Panc1 (cell line): ENCODE data around the gene PCCA. TPM values are rescaled to one million over a fixed set of nuclear protein-coding genes. Genes with fewer than 3 reads are reported as not detected.

Experiments used
- ATAC-seq: fragments of 200-7000 bp; cut with Tn5 transposase; 2 replicates; pipeline ENCODE4 v1.9.1; 2020; ENCODE audit warnings: mild to moderate bottlenecking, moderate library complexity
- BruUV-seq: library from RNA; stranded (reverse); fragments of 400-500 nt; replicated peaks from 2 replicates; lab custom pipeline; 2021; lab: Mats Ljungman, UMichigan
- CTCF ChIA-PET: fragments of 300-600 bp; sonication (Branson Sonifier 250); formaldehyde crosslinking; loops from one replicate; lab custom pipeline; 2022; ENCODE audit warnings: antibody characterized with exemption; lab: Charles Lee
- POLR2A ChIA-PET: fragments of 300-600 bp; sonication (Branson Sonifier 250); formaldehyde crosslinking; loops from one replicate; lab custom pipeline; 2022; ENCODE audit warnings: antibody characterized with exemption; lab: Charles Lee
- DNase-seq: peaks from one replicate; pipeline ENCODE4 v3.0.0-alpha.2; 2010; ENCODE audit warnings: low read depth, low spot score
- H3K27ac ChIP-seq: 2 replicates; pipeline ENCODE4 v1.5.1; 2011; ENCODE audit warnings: mild to moderate bottlenecking, low read length, inconsistent platforms
- H3K27me3 ChIP-seq: fragments of 200-500 bp; sonication (Bioruptor generic); 2 replicates; pipeline ENCODE4 v1.6.0; 2014; ENCODE audit warnings: low read length, inconsistent platforms; ENCODE audit not compliant: control insufficient read depth, insufficient read depth
- H3K36me3 ChIP-seq: fragments of 200-500 bp; sonication (Bioruptor generic); 2 replicates; pipeline ENCODE4 v1.5.1; 2014; ENCODE audit warnings: inconsistent platforms, mild to moderate bottlenecking, low read length, moderate library complexity; ENCODE audit not compliant: control insufficient read depth, insufficient read depth
- H3K4me1 ChIP-seq: 2 replicates; pipeline ENCODE4 v1.5.1; 2011; ENCODE audit warnings: inconsistent platforms, mild to moderate bottlenecking, low read length, moderate library complexity; ENCODE audit not compliant: control insufficient read depth, insufficient read depth
- H3K4me3 ChIP-seq, 2 experiments: 2 replicates each; pipeline ENCODE4 v1.5.1; 2011 to 2012; ENCODE audit warnings: low read depth in 2 of 2, low read length in 2 of 2, mild to moderate bottlenecking in 2 of 2, inconsistent platforms in 1 of 2, moderate library complexity in 1 of 2
- H3K9me3 ChIP-seq: fragments of 200-500 bp; sonication (Bioruptor generic); 2 replicates; pipeline ENCODE4 v1.5.1; 2014; ENCODE audit warnings: low read depth, mild to moderate bottlenecking, inconsistent platforms, low read length, moderate library complexity; ENCODE audit not compliant: control insufficient read depth, insufficient read depth
- CTCF ChIP-seq: fragments of 450-650 bp; IDR thresholded peaks from 2 replicates; pipeline ENCODE4 v1.5.1; 2017; ENCODE audit warnings: mild to moderate bottlenecking
- POLR2AphosphoS5 ChIP-seq: IDR thresholded peaks from 2 replicates; pipeline ENCODE4 v1.6.1; 2012; ENCODE audit warnings: mild to moderate bottlenecking, low read depth, low read length, moderate library complexity
- SIN3A ChIP-seq: IDR thresholded peaks from 2 replicates; pipeline ENCODE4 v1.6.1; 2012; ENCODE audit warnings: low read depth, mild to moderate bottlenecking, low read length, moderate library complexity, borderline replicate concordance; ENCODE audit not compliant: insufficient read depth
- TCF7L2 ChIP-seq: IDR thresholded peaks from 2 replicates; pipeline ENCODE4 v1.6.1; 2011; ENCODE audit warnings: mild to moderate bottlenecking, low read depth, low read length, inconsistent platforms
- in situ Hi-C: cut with HindIII; loops from 2 replicates; pipeline ENCODE4 v1.10.0; 2016; ENCODE audit warnings: low sequenced_read_pairs, low pct_unique_long_range_greater_than_20kb
- intact Hi-C: fragments of 100-400 bp; cut with micrococcal nuclease; formaldehyde crosslinking; loops from one replicate; pipeline ENCODE4 v1.10.0; 2022; ENCODE audit not compliant: unreplicated experiment
- total RNA-seq: library from RNA; stranded (reverse); gene quantifications from one replicate; pipeline ENCODE4 v1.2.1, GENCODE V29; 2021; ENCODE audit not compliant: unreplicated experiment
- TF ChIP-seq, protein P1 (sequence below), 2 experiments: IDR thresholded peaks; 2 replicates each; pipeline ENCODE4 v1.6.1; 2011 to 2012; ENCODE audit warnings: low read depth in 2 of 2, control low read depth in 1 of 2, low read length in 1 of 2, mild to moderate bottlenecking in 1 of 2, moderate library complexity in 1 of 2; ENCODE audit not compliant: insufficient read depth in 1 of 2

PCCA gene
- total RNA-seq, 1 experiment from 2014 or later, result 14.7 TPM

DNA sequence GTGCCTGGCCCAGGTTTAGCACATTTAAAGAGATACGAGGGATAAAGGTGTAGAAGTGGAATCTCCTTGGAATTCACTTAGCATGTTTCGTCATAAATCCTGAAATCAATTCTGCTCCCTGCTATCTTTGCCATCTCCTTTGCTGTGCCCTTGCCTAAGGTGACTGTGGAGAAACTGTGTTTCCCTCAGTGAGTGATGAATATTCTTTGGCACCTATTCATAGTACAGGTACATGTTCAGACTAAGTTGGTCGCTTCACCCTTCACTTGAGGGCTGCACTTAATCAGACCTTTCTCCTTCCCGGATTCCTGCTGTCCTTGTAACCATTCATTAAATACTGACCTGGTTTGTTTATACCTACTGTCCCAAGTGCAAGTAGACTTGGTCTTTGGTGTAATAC is 17.8 kb downstream of the PCCA start:
- in situ Hi-C loops, result no loop called here
- POLR2A ChIA-PET, result no interaction called here
- DNase-seq (no peak), ATAC-seq (no peak)
- Histone ChIP-seq H3K4me1 (0 out of 2 replicates have a peak, but pooled peaks cover 5% of the 10 kb centered on the region), H3K9me3 (no peaks in the 10 kb centered on the region), H3K27me3 (no peaks in the 10 kb centered on the region), H3K36me3 (no peaks in the 10 kb centered on the region), H3K4me3 (no peak overlapping the region), H3K27ac (no peak overlapping the region)
- intact Hi-C loops, result no loop called here
- CTCF ChIA-PET, result no interaction called here
- BruUV-seq, result no TSS peak
- no peak for TF ChIP-seq CTCF
- no peak for TF ChIP-seq TCF7L2
- no peak for TF ChIP-seq SIN3A
- TF ChIP-seq, protein P1, sequence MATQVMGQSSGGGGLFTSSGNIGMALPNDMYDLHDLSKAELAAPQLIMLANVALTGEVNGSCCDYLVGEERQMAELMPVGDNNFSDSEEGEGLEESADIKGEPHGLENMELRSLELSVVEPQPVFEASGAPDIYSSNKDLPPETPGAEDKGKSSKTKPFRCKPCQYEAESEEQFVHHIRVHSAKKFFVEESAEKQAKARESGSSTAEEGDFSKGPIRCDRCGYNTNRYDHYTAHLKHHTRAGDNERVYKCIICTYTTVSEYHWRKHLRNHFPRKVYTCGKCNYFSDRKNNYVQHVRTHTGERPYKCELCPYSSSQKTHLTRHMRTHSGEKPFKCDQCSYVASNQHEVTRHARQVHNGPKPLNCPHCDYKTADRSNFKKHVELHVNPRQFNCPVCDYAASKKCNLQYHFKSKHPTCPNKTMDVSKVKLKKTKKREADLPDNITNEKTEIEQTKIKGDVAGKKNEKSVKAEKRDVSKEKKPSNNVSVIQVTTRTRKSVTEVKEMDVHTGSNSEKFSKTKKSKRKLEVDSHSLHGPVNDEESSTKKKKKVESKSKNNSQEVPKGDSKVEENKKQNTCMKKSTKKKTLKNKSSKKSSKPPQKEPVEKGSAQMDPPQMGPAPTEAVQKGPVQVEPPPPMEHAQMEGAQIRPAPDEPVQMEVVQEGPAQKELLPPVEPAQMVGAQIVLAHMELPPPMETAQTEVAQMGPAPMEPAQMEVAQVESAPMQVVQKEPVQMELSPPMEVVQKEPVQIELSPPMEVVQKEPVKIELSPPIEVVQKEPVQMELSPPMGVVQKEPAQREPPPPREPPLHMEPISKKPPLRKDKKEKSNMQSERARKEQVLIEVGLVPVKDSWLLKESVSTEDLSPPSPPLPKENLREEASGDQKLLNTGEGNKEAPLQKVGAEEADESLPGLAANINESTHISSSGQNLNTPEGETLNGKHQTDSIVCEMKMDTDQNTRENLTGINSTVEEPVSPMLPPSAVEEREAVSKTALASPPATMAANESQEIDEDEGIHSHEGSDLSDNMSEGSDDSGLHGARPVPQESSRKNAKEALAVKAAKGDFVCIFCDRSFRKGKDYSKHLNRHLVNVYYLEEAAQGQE (IDR thresholded peaks at IDR 0.05; ENCODE audit: insufficient read depth in 1 of 2, low read depth in 2 of 2, low read length in 1 of 2), result no peak
- TF ChIP-seq POLR2AphosphoS5, result no peak

DNA sequence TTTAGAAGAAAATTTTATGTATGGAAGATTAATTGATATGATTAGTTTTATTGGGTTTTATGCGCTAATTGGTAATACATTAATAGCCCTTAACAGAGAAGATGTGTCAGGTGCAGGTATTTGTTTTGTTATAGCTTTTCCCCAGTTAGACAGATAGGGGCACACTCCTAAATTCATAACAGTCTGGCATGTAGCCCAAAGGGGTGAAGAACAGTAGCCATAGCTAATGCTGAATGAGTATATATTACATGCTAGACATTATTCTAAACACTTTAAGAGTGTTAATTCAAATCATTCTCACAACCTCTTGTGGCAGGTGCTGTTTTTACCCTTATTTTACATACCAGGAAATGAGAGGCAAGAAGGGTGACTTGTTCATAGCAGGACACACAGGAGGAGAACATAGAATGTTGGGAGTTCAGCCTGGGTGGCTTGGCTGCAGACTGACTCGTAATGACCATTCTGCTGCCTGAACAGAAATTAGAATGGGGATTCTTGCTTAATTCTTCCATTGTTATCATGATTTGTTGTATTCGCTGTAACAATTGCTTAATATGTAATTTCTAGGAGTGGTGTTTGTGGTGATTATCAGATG is 20.1 kb downstream of the PCCA start:
- no peak overlapping the region for H3K4me3 ChIP-seq
- no peak for ATAC-seq
- no peaks in the 10 kb centered on the region for H3K27me3 ChIP-seq
- H3K27ac ChIP-seq, result no peak overlapping the region
- CTCF ChIA-PET, result no interaction called here
- TF ChIP-seq, protein P1 (IDR thresholded peaks at IDR 0.05; ENCODE audit: insufficient read depth in 1 of 2, low read depth in 2 of 2, low read length in 1 of 2), result no peak
- TF ChIP-seq SIN3A (no peak), TCF7L2 (no peak), CTCF (no peak), POLR2AphosphoS5 (no peak)
- POLR2A ChIA-PET, result no interaction called here
- H3K4me1 ChIP-seq, result 0 out of 2 replicates have a peak, but pooled peaks cover 5% of the 10 kb centered on the region
- in situ Hi-C loops, result no loop called here
- no TSS peak for BruUV-seq
- no peaks in the 10 kb centered on the region; the same call in 1 of the 2 replicates for H3K36me3 ChIP-seq
- H3K9me3 ChIP-seq, result no peaks in the 10 kb centered on the region
- intact Hi-C loops, result no loop called here
- no peak for DNase-seq
